Neural cell (in vitro differentiated cells): Measurements from ENCODE around the gene METRN.

Source experiments
- CTCF ChIP-seq: fragments of 450-650 bp; IDR thresholded peaks from 2 replicates; pipeline ENCODE4 v1.5.1; 2014; ENCODE audit warnings: antibody characterized with exemption, mild to moderate bottlenecking, moderate library complexity; ENCODE audit not compliant: poor library complexity, severe bottlenecking
- EZH2 ChIP-seq: fragments of 200-600, 300-800 bp; shearing (Covaris generic), sonication (generic); IDR thresholded peaks from 2 replicates; pipeline ENCODE4 v1.6.1; 2014; ENCODE audit warnings: antibody characterized with exemption, low read length, borderline replicate concordance, mild to moderate bottlenecking; ENCODE audit not compliant: insufficient read depth, poor library complexity, severe bottlenecking
- POLR2AphosphoS5 ChIP-seq: IDR thresholded peaks from 2 replicates; pipeline ENCODE4 v1.6.1; 2012
- RAD21 ChIP-seq: fragments of 450-650 bp; conservative IDR thresholded peaks from 2 replicates; pipeline ENCODE4 v1.6.1; 2014; ENCODE audit warnings: antibody characterized with exemption, mild to moderate bottlenecking, moderate library complexity

- TF ChIP-seq RAD21 (no peak), EZH2 (no peak), CTCF (no peak), POLR2AphosphoS5 (no peak)
Measured at GRCh38 chr16:726188-726437, 11.2 kb downstream of the METRN start.
